NB4 (cell line): ENCODE results near the gene SUGP2.

Source experiments
- POLR2A ChIP-seq: IDR thresholded peaks from 2 replicates; pipeline ENCODE4 v1.6.1; 2011; ENCODE audit warnings: mild to moderate bottlenecking; ENCODE audit not compliant: insufficient read length; ENCODE audit errors: extremely low read depth
- TF ChIP-seq, protein P1 (sequence below): IDR thresholded peaks from one replicate; pipeline ENCODE4 v1.5.1; 2012; ENCODE audit warnings: low read depth, low read length
- TF ChIP-seq, protein P2 (sequence below): IDR thresholded peaks from 2 replicates; pipeline ENCODE4 v1.6.1; 2011; ENCODE audit warnings: low read depth, low read length

DNA sequence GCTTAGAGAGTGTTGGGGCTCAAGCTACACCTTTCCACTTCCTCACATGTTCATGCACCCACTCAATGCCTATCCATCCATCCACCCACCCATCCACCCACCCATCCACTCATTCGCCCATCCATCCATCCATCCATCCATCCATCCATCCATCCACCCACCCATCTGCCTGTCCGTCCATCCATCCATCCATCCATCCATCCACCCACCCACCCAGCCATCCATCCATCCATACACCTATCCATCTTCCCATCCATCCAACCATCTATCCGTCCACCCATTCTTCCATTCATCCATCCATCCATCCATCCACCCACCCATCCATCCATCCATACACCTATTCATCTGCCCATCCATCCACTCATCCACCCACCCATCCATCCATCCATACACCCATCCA lies 79.2 kb downstream of the SUGP2 start:
- TF ChIP-seq, protein P1, sequence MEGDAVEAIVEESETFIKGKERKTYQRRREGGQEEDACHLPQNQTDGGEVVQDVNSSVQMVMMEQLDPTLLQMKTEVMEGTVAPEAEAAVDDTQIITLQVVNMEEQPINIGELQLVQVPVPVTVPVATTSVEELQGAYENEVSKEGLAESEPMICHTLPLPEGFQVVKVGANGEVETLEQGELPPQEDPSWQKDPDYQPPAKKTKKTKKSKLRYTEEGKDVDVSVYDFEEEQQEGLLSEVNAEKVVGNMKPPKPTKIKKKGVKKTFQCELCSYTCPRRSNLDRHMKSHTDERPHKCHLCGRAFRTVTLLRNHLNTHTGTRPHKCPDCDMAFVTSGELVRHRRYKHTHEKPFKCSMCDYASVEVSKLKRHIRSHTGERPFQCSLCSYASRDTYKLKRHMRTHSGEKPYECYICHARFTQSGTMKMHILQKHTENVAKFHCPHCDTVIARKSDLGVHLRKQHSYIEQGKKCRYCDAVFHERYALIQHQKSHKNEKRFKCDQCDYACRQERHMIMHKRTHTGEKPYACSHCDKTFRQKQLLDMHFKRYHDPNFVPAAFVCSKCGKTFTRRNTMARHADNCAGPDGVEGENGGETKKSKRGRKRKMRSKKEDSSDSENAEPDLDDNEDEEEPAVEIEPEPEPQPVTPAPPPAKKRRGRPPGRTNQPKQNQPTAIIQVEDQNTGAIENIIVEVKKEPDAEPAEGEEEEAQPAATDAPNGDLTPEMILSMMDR, result no peak
- TF ChIP-seq POLR2A, result no peak
- TF ChIP-seq, protein P2, sequence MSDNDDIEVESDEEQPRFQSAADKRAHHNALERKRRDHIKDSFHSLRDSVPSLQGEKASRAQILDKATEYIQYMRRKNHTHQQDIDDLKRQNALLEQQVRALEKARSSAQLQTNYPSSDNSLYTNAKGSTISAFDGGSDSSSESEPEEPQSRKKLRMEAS, result no peak
